Stimulated activated CD4-positive, alpha-beta T cell treated with anti-CD3 and anti-CD28 coated beads, Interleukin-15, amount 100 ng/mL, for 24 hours (primary cell): ENCODE data around the gene MLYCD.

ENCODE experiments used
- DNase-seq: peaks from one replicate; pipeline ENCODE4 v3.0.0-alpha.2; 2020

MLYCD gene

DNA sequence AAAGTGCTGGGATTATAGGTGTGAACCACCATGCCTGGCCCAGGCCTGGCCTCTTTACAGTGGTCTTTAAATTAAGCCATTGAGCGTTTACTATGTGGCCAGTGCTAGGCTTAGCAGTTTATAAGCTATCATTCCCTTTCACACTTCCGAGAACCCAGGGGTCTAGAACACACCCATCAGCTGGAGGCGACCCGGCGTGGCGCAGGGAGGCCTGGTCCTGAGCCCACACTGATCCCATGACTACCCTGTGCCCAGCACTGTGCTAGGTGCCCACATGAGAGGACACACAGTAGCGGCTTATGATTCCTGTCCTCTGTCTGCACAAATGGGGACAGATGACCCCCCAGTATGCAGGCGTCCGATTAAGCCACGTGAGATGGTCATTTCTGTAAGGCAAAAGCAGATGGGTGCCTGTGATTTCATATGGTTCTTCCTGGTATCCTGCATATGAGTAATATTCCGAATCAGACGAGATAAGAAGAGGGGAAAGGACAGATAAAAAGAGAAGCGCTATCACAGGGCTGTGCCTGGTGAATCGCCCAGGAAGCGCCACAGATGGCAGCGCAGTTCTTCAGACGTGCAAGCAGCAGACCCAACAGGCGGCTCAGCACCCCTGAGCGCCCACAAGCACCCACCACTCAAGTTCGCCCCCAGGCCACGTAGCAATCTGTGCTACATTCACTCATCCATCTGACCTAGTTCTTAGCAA is 59.4 kb downstream of the MLYCD start:
- no peak for DNase-seq

- DNase-seq: no peak
Measured at GRCh38 chr16:83958846-83959565, 60.1 kb downstream of the MLYCD start.

GRCh38 chr16:83959656-83960434 is 60.9 kb downstream of the MLYCD start:
- no peak for DNase-seq

DNA sequence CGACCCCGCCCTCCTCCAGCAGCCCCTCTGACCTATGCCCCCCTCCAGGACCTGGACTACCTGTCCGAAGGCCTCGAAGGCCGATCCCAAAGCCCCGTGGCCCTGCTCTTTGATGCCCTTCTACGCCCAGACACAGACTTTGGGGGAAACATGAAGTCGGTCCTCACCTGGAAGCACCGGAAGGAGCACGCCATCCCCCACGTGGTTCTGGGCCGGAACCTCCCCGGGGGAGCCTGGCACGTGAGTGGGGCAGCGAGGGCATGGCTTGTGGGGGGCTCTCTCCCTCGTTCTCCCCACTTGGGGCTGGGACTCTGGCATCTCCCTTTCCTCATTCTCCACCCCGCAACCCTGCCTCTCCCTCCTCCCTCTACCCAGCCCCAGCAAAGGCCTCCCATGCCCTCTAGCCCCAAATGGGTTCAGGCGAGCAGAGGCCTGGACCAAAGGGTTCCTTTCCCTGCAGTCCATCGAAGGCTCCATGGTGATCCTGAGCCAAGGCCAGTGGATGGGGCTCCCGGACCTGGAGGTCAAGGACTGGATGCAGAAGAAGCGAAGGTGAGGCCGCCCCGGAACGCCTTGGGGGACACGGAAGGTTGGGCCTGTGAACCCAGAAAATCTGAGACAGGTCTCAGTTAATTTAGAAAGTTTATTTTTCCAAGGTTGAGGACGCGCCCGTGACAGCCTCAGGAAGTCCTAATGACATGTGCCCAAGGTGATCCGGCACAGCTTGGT is 61.8 kb downstream of the MLYCD start:
- DNase-seq: no peak

GRCh38 chr16:83961591-83961990 is 62.7 kb downstream of the MLYCD start:
- no peak for DNase-seq

GRCh38 chr16:83963277-83964119 is 64.6 kb downstream of the MLYCD start:
- DNase-seq: no peak

DNA sequence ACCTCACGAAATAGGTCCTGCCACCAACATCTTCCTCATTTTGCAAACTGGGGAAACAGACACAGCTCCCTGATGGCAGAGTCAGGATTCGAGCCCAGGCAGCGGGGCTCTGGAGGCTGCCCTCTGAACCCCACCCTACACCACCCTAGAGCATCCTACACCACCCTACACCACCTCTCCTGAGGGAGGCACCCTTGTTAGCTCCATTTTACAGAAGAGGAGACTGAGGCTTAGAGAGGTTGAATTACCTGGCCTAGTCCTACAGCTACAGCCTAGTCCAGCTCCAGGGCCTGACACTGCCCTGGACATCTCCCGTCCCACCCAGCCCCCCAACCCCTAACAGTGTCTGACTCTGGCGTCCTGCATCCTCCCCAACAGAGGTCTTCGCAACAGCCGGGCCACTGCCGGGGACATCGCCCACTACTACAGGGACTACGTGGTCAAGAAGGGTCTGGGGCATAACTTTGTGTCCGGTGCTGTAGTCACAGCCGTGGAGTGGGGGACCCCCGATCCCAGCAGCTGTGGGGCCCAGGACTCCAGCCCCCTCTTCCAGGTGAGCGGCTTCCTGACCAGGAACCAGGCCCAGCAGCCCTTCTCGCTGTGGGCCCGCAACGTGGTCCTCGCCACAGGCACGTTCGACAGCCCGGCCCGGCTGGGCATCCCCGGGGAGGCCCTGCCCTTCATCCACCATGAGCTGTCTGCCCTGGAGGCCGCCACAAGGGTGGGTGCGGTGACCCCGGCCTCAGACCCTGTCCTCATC is 65.9 kb downstream of the MLYCD start:
- no peak for DNase-seq

DNA sequence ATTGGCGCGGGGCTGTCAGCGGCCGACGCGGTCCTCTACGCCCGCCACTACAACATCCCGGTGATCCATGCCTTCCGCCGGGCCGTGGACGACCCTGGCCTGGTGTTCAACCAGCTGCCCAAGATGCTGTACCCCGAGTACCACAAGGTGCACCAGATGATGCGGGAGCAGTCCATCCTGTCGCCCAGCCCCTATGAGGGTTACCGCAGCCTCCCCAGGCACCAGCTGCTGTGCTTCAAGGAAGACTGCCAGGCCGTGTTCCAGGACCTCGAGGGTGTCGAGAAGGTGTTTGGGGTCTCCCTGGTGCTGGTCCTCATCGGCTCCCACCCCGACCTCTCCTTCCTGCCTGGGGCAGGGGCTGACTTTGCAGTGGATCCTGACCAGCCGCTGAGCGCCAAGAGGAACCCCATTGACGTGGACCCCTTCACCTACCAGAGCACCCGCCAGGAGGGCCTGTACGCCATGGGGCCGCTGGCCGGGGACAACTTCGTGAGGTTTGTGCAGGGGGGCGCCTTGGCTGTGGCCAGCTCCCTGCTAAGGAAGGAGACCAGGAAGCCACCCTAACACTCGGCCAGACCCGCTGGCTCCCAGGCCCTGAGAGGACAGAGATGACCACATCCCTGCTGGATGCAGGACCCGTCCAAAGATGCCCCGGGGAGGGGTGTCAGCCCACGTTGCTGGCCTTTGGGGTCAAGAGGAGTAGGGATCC is 66.7 kb downstream of the MLYCD start:
- DNase-seq: no peak

GRCh38 chr16:83966153-83966696 is 67.3 kb downstream of the MLYCD start:
- no peak for DNase-seq

GRCh38 chr16:83967091-83967490 is 68.2 kb downstream of the MLYCD start:
- DNase-seq: no peak

DNA sequence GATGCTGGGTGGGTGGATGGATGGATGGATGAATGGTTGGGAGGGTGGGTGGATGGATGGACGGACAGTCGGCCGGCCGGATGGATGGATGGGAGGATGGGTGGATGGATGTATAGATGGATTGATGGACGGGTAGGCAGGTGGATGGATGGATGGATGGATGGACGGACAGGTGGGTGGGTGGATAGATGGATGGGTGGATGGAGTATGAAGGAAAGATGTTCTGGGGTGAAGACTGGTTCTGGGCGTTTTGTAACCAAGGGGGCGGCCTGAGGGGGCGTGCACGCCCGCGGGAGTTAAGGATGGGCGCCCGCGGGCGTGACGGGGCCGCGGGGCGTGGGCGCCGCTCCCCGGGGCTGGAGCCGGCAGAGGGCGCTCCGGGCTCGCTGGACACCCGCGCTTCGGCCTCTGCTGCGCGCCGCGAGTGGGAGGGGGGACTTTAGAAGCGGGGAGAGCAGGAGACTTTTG is 69.0 kb downstream of the MLYCD start, which contains the start of gene NECAB2:
TSS of gene NECAB2 (plus strand) at position 407 of the 468 bp plus-strand sequence. CDS start 405 bp downstream, outside the sequence.
- peak; percentile 51 for DNase-seq

DNA sequence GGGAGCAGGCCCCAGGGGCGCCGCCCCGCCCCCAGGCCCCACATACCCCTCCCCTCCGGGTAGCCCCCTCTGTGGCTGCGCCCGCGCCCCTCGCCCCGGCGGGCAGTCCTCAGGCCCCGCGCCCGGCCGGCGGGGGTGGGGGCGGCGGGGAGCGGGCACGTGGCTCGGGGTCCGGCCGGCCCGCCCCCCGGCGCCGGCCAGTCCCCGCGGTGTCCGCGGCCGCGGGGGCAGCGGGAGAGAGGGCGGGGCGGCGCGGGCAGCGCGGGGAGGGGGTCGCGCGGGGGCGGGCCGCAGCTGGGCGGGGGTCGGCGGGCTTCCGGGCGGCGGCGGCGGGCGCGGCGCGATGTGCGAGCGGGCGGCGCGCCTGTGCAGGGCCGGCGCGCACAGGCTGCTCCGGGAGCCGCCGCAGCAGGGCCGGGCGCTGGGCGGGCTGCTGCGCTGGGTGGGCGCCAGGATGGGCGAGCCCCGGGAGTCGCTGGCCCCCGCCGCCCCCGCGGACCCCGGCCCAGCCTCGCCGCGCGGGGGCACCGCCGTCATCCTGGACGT is 69.5 kb downstream of the MLYCD start:
- no peak for DNase-seq

DNA sequence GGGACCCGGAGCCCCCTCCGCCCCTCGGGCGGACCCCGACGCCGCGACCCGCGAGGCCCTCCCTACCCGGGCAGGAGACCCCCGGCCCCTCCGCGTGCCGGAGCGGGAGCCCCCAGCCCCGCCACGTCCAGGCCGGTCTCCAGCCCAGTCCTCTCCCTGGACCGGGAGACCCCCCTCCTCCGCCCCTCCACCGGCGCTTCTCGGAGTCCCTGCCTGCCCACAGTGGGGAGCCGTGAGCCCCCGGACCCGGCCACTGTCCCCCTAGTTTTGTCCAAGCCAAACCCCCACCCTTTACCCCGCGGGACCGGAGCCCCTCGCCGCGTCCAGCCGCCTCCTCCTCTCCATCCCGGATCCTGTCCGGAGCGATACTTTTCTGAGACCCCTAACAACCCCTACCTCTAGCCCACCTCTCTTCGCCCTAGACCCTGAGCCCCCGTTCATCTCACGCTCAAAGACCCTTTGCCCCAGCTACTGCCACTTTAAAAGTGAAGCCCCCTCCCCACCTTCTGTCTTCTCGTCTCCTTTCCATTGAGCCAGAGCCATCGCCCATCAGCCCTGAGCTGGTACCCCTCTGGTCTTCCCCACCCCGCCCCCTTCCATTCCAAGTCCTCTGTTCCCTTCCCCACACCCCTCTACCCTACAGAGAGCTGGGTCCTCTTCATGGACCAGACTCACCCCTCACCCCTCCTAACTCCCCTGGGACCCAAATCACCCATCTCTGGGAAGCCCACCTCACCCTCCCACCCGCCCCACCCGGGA is 70.2 kb downstream of the MLYCD start:
- no peak for DNase-seq

DNA sequence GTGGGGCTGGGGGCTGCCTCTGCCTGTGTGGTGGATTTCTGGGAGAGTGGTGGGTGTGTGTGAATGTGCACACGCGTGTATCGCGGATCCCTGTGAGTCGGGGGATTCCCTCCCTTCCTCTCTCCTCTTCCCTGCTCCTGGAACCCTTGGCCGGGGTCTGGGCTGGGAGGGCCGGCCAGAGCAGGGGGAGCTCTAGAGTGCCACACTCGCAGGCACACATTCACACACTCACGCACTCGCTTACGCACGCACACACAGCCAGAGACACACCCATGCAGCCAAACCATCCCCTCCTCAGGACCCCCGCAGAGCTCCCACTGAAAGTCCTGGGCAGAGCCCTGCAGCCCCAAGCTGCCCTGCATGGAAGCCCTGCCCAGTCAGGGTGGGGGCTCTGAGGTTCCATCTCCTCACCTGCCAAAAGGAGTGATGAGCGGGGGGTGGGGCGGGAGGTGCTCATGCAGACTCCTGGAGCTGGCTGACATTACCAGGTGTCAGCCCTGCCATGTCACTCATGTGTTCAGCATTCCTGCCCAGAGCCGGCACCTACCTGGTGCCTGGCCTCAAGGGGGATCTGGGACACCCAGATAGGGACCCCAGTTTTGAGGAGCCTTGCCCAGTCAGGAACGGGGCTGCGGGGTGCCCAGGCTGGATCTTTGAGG is 71.0 kb downstream of the MLYCD start:
- no peak for DNase-seq

GRCh38 chr16:83970430-83970815 is 71.5 kb downstream of the MLYCD start:
- DNase-seq: no peak

- no peak for DNase-seq
Measured at GRCh38 chr16:83971165-83972130, 72.5 kb downstream of the MLYCD start.
